Breast epithelium (tissue), 4 donors: ENCODE measurements around the gene TTC7B. TPM values are rescaled to one million over a fixed set of nuclear protein-coding genes. Genes with fewer than 3 reads are reported as not detected.
"Not testable (repeated sequence)": the region's sequence is repeated elsewhere in the genome, so short reads cannot be mapped to it uniquely, and the experiment has no call there.

ENCODE experiments used
- DNase-seq, 2 donors: peaks; one replicate each; pipeline ENCODE4 v3.0.0-alpha.2; 2019; ENCODE audit warnings: low spot score in 2 of 2
- H3K27ac ChIP-seq, 2 donors: fragments of 200-600 bp; sonication (generic) in 1 of 2; one replicate each; pipeline ENCODE4 v1.5.1; 2016 to 2019; ENCODE audit warnings: mild to moderate bottlenecking in 1 of 2
- H3K27me3 ChIP-seq, 2 donors: fragments of 200-600 bp; sonication (generic) in 1 of 2; one replicate each; pipeline versions ENCODE4 v1.5.1 to v1.6.0; 2017 to 2019; ENCODE audit warnings: control low read depth in 1 of 2, mild to moderate bottlenecking in 1 of 2
- H3K36me3 ChIP-seq: fragments of 200-600 bp; one replicate; pipeline ENCODE4 v1.5.1; 2019
- H3K4me1 ChIP-seq, 2 donors: fragments of 200-600 bp; sonication (generic); one replicate each; pipeline ENCODE4 v1.5.1; 2016 to 2019; ENCODE audit warnings: control low read depth in 1 of 2
- H3K4me3 ChIP-seq, 3 donors: fragments of 200-600 bp; sonication (generic); 1 replicate in 2 of 3; 2 replicates in 1 of 3; pipeline ENCODE4 v1.5.1; 2016 to 2019; ENCODE audit warnings: mild to moderate bottlenecking in 3 of 3, moderate library complexity in 2 of 3
- H3K9me3 ChIP-seq, 2 donors: fragments of 200-600 bp; sonication (generic) in 1 of 2; one replicate each; pipeline ENCODE4 v1.5.1; 2016 to 2019; ENCODE audit warnings: control low read depth in 1 of 2
- CTCF ChIP-seq, 3 donors: fragments of 450-650 bp; IDR thresholded peaks; one replicate each; pipeline ENCODE4 v1.5.1; 2016 to 2017; ENCODE audit warnings: antibody characterized with exemption in 3 of 3, mild to moderate bottlenecking in 3 of 3, moderate library complexity in 3 of 3
- POLR2A ChIP-seq: fragments of 450-650 bp; IDR thresholded peaks from one replicate; pipeline ENCODE4 v1.6.1; 2016; ENCODE audit warnings: antibody characterized with exemption, mild to moderate bottlenecking, moderate library complexity
- POLR2AphosphoS5 ChIP-seq, 3 donors: sonication (generic); formaldehyde crosslinking; IDR thresholded peaks; one replicate each; pipeline ENCODE4 v1.6.1; 2017; ENCODE audit warnings: antibody characterized with exemption in 3 of 3
- intact Hi-C: fragments of 100-400 bp; cut with DNase I; formaldehyde crosslinking; loops from one replicate; pipeline ENCODE4 v1.15.1; 2023; ENCODE audit warnings: low total_unique reads
- total RNA-seq, 3 donors: library from RNA; depleted of rRNA; stranded (reverse); fragments of >200 nt; gene quantifications; one replicate each; pipeline ENCODE4 v1.1.0, GENCODE V29; 2016

The TTC7B gene
- total RNA-seq, 3 donors from 2014 or later = 14.0 to 29.1 (median 22.0) TPM

- TF ChIP-seq POLR2AphosphoS5 (IDR thresholded peaks at IDR 0.05) = peak in 1 of 3 donors; percentile 39
- no peak for TF ChIP-seq CTCF (IDR thresholded peaks at IDR 0.05)
- no peak for TF ChIP-seq POLR2A
- Histone ChIP-seq H3K9me3 (no peaks in the 10 kb centered on the region), H3K27ac (peak overlapping the region; percentile 54 to 87), H3K4me3 (peak overlapping the region in 2 of 3 donors; percentile 10 to 43), H3K27me3 (no peaks in the 10 kb centered on the region), H3K36me3 (no peaks in the 10 kb centered on the region), H3K4me1 (no peaks in the 10 kb centered on the region)
- intact Hi-C loops = no loop called here
- no peak for DNase-seq
Observed at GRCh38 chr14:90839024-90839888, 23.0 kb upstream of the TTC7B start.

- DNase-seq, H3K27me3 ChIP-seq, H3K4me1 ChIP-seq, H3K36me3 ChIP-seq, intact Hi-C loops, H3K9me3 ChIP-seq, H3K4me3 ChIP-seq: not testable (repeated sequence)
- H3K27ac ChIP-seq = peak overlapping the region; percentile 25 to 87
Observed at GRCh38 chr14:90838531-90838930, 22.3 kb upstream of the TTC7B start.

GRCh38 chr14:90837355-90837754, 21.1 kb upstream of the TTC7B start:
- Histone ChIP-seq H3K4me1 (no peaks in the 10 kb centered on the region), H3K36me3 (no peaks in the 10 kb centered on the region), H3K27me3 (no peaks in the 10 kb centered on the region), H3K4me3 (no peak overlapping the region), H3K9me3 (no peaks in the 10 kb centered on the region), H3K27ac (no peak overlapping the region)
- no peak for TF ChIP-seq CTCF (IDR thresholded peaks at IDR 0.05)
- TF ChIP-seq POLR2A = no peak
- TF ChIP-seq POLR2AphosphoS5 (IDR thresholded peaks at IDR 0.05) = no peak
- no peak for DNase-seq
- intact Hi-C loops = no loop called here

GRCh38 chr14:90836692-90837063, 20.4 kb upstream of the TTC7B start:
- no peaks in the 10 kb centered on the region for H3K4me1 ChIP-seq
- intact Hi-C loops = loop anchor here (1.0 kb wide), 1 partner anchor 17 kb away; no protein-coding TSS in a partner anchor
- no peak for DNase-seq
- H3K36me3 ChIP-seq = no peaks in the 10 kb centered on the region
- H3K9me3 ChIP-seq = no peaks in the 10 kb centered on the region
- TF ChIP-seq POLR2AphosphoS5 (IDR thresholded peaks at IDR 0.05) (no peak), POLR2A (no peak), CTCF (IDR thresholded peaks at IDR 0.05) (no peak)
- no peak overlapping the region for H3K27ac ChIP-seq
- no peaks in the 10 kb centered on the region for H3K27me3 ChIP-seq
- no peak overlapping the region for H3K4me3 ChIP-seq

GRCh38 chr14:90831821-90832220, 15.6 kb upstream of the TTC7B start:
- intact Hi-C loops = no loop called here
- Histone ChIP-seq H3K9me3 (no peaks in the 10 kb centered on the region), H3K27me3 (no peaks in the 10 kb centered on the region), H3K4me3 (no peak overlapping the region), H3K4me1 (no peaks in the 10 kb centered on the region), H3K36me3 (no peaks in the 10 kb centered on the region), H3K27ac (no peak overlapping the region)
- TF ChIP-seq POLR2AphosphoS5 (IDR thresholded peaks at IDR 0.05) = no peak
- no peak for DNase-seq

GRCh38 chr14:90830931-90831701, 14.9 kb upstream of the TTC7B start:
- DNase-seq = no peak
- no peak for TF ChIP-seq POLR2AphosphoS5 (IDR thresholded peaks at IDR 0.05)
- Histone ChIP-seq H3K36me3 (no peaks in the 10 kb centered on the region), H3K9me3 (no peaks in the 10 kb centered on the region), H3K4me3 (no peak overlapping the region), H3K27ac (no peak overlapping the region), H3K27me3 (no peaks in the 10 kb centered on the region), H3K4me1 (no peaks in the 10 kb centered on the region)
- intact Hi-C loops = no loop called here
